Dermis blood vessel endothelial cell (primary cell): ENCODE measurements around the gene SMTN. TPM values are rescaled to one million over a fixed set of nuclear protein-coding genes. Genes with fewer than 3 reads are reported as not detected.
"Not testable (repeated sequence)": the region's sequence is repeated elsewhere in the genome, so short reads cannot be mapped to it uniquely, and the experiment has no call there.

Experiments
- DNase-seq: peaks from one replicate; pipeline ENCODE4 v3.0.0; 2010
- total RNA-seq: library from RNA; depleted of rRNA; stranded (reverse); fragments of >200 nt; gene quantifications from 2 replicates; pipeline ENCODE4 v1.2.3, GENCODE V29; 2014

The SMTN gene
- total RNA-seq, 1 donor from 2014 or later, result 269 TPM

GRCh38 chr22:31073545-31074145 is 7.5 kb upstream of the SMTN start:
- DNase-seq, result not testable (repeated sequence)

- no peak for DNase-seq
Measured at GRCh38 chr22:31075961-31076360, 5.2 kb upstream of the SMTN start.

- no peak for DNase-seq
Measured at GRCh38 chr22:31077681-31078080, 3.4 kb upstream of the SMTN start.

- DNase-seq, result not testable (repeated sequence)
Measured at GRCh38 chr22:31078389-31078788, 2.7 kb upstream of the SMTN start.

- no peak for DNase-seq
Measured at GRCh38 chr22:31079095-31079642, 1.9 kb upstream of the SMTN start.

DNA sequence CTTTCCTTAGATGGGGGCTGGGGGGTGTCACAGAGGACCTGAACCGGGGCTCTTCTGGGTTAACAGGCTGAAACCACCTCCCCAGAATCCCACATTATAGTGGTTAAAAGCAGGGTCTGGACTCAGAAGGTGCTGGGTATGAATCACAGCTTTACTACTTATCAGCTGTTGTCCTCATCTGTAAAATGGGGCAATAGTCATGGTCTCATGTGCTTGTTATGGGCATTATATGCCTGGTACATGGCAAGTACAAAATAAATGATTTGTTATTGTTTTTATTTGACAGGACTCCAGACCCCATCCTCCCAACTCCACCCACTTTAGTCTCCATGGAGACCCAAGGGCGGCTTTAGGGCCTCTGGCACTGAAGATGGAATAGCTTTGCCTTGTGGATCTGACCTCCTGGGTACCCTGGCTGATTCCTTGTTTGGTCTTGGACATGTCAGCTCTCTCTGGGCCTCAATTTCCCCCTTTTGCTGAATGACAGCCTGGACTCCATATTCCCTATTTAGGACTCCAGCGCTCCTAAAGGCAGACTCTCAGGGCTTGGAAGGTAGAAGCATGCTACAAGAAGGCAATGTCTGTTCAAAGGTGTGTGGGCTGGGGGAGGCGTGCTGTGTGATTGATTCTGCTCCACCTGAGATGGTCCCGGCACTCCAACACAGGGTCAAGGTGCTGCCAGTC is 812 bp upstream of the SMTN start:
- no peak for DNase-seq

DNA sequence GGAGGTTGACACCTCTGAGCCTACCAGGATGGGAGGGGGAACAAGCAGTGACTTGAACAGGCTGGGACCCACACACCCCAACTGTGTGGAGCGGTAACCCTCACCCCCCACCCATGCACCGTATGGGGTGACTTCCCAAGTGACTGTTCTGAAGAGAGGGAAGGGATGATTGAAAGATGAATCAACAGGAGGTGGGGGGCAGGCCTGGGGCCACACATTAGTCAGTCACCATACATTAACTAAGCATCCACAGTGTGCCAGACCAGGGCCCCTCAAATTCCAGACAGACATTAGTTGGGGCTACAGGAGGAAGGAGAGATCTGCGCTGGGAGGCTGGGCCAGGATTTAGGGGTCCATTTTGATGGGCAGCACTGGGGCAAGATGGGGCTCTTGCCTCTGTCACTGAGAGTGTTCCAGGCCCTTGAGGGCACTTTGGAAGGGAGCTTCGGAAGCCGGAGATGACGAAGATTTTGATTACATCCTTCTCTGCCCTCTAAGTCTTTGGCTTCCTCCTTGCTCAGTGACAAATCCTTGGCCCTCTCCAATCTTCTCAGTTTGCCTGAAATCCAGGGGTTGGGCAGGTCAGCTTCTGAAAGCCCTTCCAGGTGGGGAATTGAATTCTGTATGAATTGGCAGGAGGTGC is 966 bp downstream of the SMTN start:
- peak; percentile 70 for DNase-seq

GRCh38 chr22:31082606-31083376 is 1.7 kb downstream of the SMTN start:
- peak; percentile 86 for DNase-seq

DNA sequence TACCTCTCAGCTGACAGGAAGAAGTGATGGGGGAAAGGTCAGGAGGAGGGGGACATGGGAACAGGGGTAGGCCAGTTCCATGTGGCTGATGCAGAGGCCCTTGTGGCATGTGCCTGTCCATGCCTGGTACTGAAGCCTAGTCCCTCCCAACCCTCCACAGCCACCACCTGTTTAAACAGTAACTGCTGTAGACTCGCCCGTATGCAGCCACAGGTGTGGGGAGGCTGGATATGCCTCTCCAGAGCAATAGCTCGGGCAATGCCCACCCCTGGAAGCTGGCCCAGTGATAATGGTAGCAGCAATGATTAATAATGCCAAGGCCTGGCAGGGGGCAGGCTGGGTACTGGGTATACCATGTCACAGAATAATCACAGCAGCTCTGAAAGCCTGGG is 2.3 kb downstream of the SMTN start:
- no peak for DNase-seq

GRCh38 chr22:31083923-31084810 is 3.0 kb downstream of the SMTN start:
- peak; percentile 41 for DNase-seq

GRCh38 chr22:31084811-31085492 is 3.8 kb downstream of the SMTN start:
- DNase-seq, result peak; percentile 85

DNA sequence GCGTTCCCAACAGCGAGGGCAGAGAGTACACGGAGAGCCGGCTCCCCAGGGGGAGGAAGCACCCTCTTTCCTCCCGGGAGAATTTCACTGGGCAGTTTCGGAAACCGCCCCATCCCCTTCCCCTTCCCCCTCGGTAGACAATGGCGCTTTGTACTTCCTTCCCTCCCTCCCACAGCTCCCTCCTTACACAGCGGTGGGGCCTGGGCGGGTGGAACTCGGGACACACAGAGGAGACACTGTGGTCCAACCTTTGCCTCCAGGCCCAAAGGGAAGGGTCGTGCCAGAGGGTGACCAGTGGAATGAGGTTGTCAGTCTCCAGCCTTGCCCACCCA is 4.3 kb downstream of the SMTN start:
- no peak for DNase-seq

- no peak for DNase-seq
Measured at GRCh38 chr22:31085928-31086327, 4.8 kb downstream of the SMTN start.

DNA sequence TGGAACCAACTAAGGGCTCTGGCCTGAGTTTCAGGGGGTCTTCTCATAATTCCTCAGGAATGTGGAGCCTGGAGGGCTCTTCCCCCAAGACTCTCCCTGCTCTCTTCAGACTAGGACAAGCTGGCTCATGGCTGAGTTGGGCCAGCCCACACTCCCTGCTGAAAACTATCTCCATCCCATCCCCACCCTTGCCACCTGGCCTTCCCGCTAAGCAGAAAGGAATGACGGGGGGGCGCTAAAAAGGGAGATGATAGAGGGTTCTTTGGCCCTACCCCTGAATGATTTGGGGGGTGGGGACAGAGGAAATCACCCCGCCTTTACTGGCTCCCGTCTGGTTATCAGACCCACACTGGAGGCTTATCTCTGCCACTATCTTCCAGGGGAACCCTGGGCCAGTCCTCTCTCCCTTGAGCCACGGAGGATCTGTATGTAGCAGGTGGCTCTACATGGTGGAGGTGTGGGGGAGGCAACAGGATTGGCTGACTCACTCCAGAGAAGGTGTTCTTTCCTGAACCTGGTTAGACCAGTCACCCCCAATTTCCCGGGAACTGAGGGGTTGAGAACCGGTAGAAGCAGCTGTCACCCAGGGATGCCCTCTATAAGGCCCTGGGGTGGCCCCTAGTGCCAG is 5.7 kb downstream of the SMTN start:
- no peak for DNase-seq

- DNase-seq, result no peak
Measured at GRCh38 chr22:31087744-31088215, 6.7 kb downstream of the SMTN start.

- no peak for DNase-seq
Measured at GRCh38 chr22:31088233-31088986, 7.3 kb downstream of the SMTN start.

GRCh38 chr22:31089160-31090100 is 8.3 kb downstream of the SMTN start:
- peak; percentile 66 for DNase-seq

GRCh38 chr22:31090217-31091085 is 9.3 kb downstream of the SMTN start:
- no peak for DNase-seq
